Measurements from ENCODE around the gene SMG6. TPM values are rescaled to one million over a fixed set of nuclear protein-coding genes. Genes with fewer than 3 reads are reported as not detected.

The SMG6 gene
- total RNA-seq, 1 experiment from 2014 or later: 25.6 TPM

DNA sequence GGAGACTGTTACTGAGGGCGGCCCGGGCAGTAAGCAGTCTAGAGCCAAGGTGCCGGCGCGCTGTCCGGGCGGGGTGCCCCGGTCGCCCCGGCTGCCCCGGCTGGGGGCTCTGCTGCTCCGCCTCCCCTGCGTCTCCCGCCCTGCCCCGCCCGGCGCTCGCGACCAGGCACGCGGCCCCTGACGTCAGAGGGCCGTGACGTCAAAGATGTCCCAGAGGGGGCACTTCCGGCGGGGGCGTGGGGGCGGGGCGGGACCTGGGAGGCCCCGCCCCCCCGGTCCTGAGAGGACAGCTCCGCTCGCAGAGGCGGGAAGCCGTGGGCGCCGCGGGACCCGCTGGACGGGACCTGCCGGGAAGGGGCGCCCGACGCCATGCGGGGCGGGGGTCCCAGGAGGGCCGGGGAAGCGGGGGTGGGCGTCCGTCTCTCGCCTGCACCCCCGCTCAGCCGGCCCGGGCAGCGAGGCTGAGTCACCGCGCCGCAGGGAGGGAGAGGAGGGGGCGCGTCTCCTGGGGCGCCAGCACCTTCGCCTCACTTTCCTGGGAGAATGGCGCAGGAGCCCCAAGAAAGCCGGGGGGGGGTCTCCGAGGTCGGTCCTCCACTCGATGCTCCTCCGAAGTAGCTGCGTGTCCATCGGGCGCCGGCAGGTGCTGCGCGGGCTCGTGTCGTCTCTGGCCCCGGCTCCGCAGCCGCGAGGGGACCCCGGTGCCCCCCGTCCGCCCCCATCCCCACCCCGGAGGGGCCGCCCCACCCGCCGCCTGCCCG lies 253.1 kb downstream of the SMG6 start (continued):
- no peak for TF ChIP-seq CTCF (IDR thresholded peaks at IDR 0.05)
- TF ChIP-seq, protein P1, sequence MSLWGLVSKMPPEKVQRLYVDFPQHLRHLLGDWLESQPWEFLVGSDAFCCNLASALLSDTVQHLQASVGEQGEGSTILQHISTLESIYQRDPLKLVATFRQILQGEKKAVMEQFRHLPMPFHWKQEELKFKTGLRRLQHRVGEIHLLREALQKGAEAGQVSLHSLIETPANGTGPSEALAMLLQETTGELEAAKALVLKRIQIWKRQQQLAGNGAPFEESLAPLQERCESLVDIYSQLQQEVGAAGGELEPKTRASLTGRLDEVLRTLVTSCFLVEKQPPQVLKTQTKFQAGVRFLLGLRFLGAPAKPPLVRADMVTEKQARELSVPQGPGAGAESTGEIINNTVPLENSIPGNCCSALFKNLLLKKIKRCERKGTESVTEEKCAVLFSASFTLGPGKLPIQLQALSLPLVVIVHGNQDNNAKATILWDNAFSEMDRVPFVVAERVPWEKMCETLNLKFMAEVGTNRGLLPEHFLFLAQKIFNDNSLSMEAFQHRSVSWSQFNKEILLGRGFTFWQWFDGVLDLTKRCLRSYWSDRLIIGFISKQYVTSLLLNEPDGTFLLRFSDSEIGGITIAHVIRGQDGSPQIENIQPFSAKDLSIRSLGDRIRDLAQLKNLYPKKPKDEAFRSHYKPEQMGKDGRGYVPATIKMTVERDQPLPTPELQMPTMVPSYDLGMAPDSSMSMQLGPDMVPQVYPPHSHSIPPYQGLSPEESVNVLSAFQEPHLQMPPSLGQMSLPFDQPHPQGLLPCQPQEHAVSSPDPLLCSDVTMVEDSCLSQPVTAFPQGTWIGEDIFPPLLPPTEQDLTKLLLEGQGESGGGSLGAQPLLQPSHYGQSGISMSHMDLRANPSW (CRISPR knock-in tag; conservative IDR thresholded peaks at IDR 0.05; ENCODE audit: low read depth): no peak
- TF ChIP-seq CREM (CRISPR knock-in tag; IDR thresholded peaks at IDR 0.05): 0 out of 2 replicates have a peak, but pooled peaks have one; percentile 59
- TF ChIP-seq, protein P2, sequence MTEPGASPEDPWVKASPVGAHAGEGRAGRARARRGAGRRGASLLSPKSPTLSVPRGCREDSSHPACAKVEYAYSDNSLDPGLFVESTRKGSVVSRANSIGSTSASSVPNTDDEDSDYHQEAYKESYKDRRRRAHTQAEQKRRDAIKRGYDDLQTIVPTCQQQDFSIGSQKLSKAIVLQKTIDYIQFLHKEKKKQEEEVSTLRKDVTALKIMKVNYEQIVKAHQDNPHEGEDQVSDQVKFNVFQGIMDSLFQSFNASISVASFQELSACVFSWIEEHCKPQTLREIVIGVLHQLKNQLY (CRISPR knock-in tag; IDR thresholded peaks at IDR 0.05): no peak
- TF ChIP-seq AR (CRISPR knock-in tag; IDR thresholded peaks at IDR 0.05): no peak
- no peak for TF ChIP-seq ZNF671 (CRISPR knock-in tag; IDR thresholded peaks at IDR 0.05)
- TF ChIP-seq ZNF317 (CRISPR knock-in tag; IDR thresholded peaks at IDR 0.05; ENCODE audit: borderline replicate concordance, low read depth): no peak
- TF ChIP-seq IRF2 (CRISPR knock-in tag; IDR thresholded peaks at IDR 0.05; ENCODE audit: borderline replicate concordance, low read depth): no peak
- TF ChIP-seq NFE2L1 (CRISPR knock-in tag; IDR thresholded peaks at IDR 0.05): no peak
- no peak for TF ChIP-seq TEAD1 (CRISPR knock-in tag; IDR thresholded peaks at IDR 0.05)
- peak; percentile 72; the same call in 1 of the 2 replicates for TF ChIP-seq MAX (CRISPR knock-in tag; IDR thresholded peaks at IDR 0.05)
- TF ChIP-seq, protein P3, sequence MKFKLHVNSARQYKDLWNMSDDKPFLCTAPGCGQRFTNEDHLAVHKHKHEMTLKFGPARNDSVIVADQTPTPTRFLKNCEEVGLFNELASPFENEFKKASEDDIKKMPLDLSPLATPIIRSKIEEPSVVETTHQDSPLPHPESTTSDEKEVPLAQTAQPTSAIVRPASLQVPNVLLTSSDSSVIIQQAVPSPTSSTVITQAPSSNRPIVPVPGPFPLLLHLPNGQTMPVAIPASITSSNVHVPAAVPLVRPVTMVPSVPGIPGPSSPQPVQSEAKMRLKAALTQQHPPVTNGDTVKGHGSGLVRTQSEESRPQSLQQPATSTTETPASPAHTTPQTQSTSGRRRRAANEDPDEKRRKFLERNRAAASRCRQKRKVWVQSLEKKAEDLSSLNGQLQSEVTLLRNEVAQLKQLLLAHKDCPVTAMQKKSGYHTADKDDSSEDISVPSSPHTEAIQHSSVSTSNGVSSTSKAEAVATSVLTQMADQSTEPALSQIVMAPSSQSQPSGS (CRISPR knock-in tag; IDR thresholded peaks at IDR 0.05; ENCODE audit: borderline replicate concordance, low read depth): no peak
- TF ChIP-seq, protein P4, sequence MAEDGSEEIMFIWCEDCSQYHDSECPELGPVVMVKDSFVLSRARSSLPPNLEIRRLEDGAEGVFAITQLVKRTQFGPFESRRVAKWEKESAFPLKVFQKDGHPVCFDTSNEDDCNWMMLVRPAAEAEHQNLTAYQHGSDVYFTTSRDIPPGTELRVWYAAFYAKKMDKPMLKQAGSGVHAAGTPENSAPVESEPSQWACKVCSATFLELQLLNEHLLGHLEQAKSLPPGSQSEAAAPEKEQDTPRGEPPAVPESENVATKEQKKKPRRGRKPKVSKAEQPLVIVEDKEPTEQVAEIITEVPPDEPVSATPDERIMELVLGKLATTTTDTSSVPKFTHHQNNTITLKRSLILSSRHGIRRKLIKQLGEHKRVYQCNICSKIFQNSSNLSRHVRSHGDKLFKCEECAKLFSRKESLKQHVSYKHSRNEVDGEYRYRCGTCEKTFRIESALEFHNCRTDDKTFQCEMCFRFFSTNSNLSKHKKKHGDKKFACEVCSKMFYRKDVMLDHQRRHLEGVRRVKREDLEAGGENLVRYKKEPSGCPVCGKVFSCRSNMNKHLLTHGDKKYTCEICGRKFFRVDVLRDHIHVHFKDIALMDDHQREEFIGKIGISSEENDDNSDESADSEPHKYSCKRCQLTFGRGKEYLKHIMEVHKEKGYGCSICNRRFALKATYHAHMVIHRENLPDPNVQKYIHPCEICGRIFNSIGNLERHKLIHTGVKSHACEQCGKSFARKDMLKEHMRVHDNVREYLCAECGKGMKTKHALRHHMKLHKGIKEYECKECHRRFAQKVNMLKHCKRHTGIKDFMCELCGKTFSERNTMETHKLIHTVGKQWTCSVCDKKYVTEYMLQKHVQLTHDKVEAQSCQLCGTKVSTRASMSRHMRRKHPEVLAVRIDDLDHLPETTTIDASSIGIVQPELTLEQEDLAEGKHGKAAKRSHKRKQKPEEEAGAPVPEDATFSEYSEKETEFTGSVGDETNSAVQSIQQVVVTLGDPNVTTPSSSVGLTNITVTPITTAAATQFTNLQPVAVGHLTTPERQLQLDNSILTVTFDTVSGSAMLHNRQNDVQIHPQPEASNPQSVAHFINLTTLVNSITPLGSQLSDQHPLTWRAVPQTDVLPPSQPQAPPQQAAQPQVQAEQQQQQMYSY (CRISPR knock-in tag; IDR thresholded peaks at IDR 0.05): no peak
- TF ChIP-seq, protein P5, sequence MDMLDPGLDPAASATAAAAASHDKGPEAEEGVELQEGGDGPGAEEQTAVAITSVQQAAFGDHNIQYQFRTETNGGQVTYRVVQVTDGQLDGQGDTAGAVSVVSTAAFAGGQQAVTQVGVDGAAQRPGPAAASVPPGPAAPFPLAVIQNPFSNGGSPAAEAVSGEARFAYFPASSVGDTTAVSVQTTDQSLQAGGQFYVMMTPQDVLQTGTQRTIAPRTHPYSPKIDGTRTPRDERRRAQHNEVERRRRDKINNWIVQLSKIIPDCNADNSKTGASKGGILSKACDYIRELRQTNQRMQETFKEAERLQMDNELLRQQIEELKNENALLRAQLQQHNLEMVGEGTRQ (CRISPR knock-in tag; IDR thresholded peaks at IDR 0.05): peak; percentile 6; the same call in 1 of the 2 replicates

All from WTC11 (cell line).